ENCODE measurements around the gene HID1.

HID1 gene

GRCh38 chr17:74946641-74947040, 25.9 kb downstream of the HID1 start:
- no peak for DNase-seq

GRCh38 chr17:74945543-74945942, 27.0 kb downstream of the HID1 start:
- DNase-seq: no peak

GRCh38 chr17:74943808-74944522, 28.6 kb downstream of the HID1 start:
- no peak for DNase-seq

GRCh38 chr17:74941128-74941725, 31.3 kb downstream of the HID1 start:
- no peak for DNase-seq

GRCh38 chr17:74939534-74939933, 33.0 kb downstream of the HID1 start:
- no peak for DNase-seq

- no peak for DNase-seq
Observed at GRCh38 chr17:74938194-74938950, 34.2 kb downstream of the HID1 start.

- no peak for DNase-seq
Observed at GRCh38 chr17:74937064-74938051, 35.2 kb downstream of the HID1 start.

- DNase-seq: no peak
Observed at GRCh38 chr17:74936470-74936799, 36.1 kb downstream of the HID1 start.

GRCh38 chr17:74935585-74936469, 36.7 kb downstream of the HID1 start, which contains the start of gene OTOP3:
Gene OTOP3, plus strand, starts transcription at chr17:74935898. Its CDS starts 24 bp downstream, at chr17:74935922.
- DNase-seq: peak; percentile 4

GRCh38 chr17:74935048-74935447, 37.5 kb downstream of the HID1 start:
- no peak for DNase-seq

GRCh38 chr17:74930535-74931036, 42.0 kb downstream of the HID1 start:
- DNase-seq: no peak

- DNase-seq: no peak
Observed at GRCh38 chr17:74928786-74929185, 43.8 kb downstream of the HID1 start.

GRCh38 chr17:74925242-74925641, 47.3 kb downstream of the HID1 start:
- no peak for DNase-seq

- DNase-seq: no peak
Observed at GRCh38 chr17:74924250-74924948, 48.2 kb downstream of the HID1 start, which contains the start of gene OTOP2. Gene OTOP2, plus strand, starts transcription at chr17:74924273. Its CDS starts 360 bp downstream, at chr17:74924633.

- no peak for DNase-seq
Observed at GRCh38 chr17:74923538-74924249, 48.9 kb downstream of the HID1 start.

GRCh38 chr17:74922694-74923537, 49.6 kb downstream of the HID1 start, which contains the start of gene USH1G:
Gene USH1G, minus strand, starts transcription at chr17:74923255. Its CDS starts 182 bp downstream, at chr17:74923073.
- DNase-seq: no peak

- DNase-seq: no peak
Observed at GRCh38 chr17:74922172-74922571, 50.4 kb downstream of the HID1 start.

GRCh38 chr17:74921769-74922168, 50.8 kb downstream of the HID1 start:
- no peak for DNase-seq
